ENCODE results near the gene PHRF1. TPM values are rescaled to one million over a fixed set of nuclear protein-coding genes. Genes with fewer than 3 reads are reported as not detected.

PHRF1 gene
- polyA plus RNA-seq, 4 donors = 18.3 to 33.3 (median 26.8) TPM

GRCh38 chr11:557328-558132 lies 18.7 kb upstream of the PHRF1 start:
- no peak for DNase-seq (ENCODE audit: low read depth in 4 of 4, low spot score in 2 of 4)

- DNase-seq (ENCODE audit: low read depth in 4 of 4, low spot score in 2 of 4) = no peak
Observed at GRCh38 chr11:558503-558902, 17.8 kb upstream of the PHRF1 start.

- DNase-seq (ENCODE audit: low read depth in 4 of 4, low spot score in 2 of 4) = no peak
Observed at GRCh38 chr11:559020-559620, 17.1 kb upstream of the PHRF1 start.

DNA sequence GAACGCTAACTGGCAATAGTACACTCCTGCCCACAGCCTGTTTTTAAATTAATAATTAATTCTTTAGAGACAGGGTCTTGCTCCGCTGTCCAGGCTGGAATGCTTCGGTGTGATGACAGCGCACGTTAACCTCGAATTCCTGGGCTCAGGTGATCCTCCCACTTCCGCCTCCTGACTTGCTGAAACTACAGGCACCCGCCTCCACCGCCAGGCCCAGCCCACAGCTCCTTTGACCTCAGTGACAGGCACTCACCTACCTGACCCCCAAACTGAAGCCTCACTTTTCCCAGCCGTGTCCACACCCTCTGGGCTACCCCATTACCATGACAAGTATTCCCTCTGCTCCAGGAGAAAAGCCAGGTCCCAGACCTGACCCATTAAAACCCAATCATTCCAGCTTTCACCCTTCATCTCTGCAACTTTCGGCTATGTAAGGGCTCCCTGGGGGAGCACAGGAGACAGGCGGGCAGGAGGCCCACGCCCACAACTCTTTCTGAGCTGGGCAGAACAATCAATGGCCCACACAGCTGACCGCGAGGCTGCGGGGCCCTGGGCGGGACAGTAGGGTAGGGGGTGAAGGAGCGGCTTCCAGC lies 16.5 kb upstream of the PHRF1 start:
- DNase-seq (ENCODE audit: low read depth in 4 of 4, low spot score in 2 of 4) = no peak

DNA sequence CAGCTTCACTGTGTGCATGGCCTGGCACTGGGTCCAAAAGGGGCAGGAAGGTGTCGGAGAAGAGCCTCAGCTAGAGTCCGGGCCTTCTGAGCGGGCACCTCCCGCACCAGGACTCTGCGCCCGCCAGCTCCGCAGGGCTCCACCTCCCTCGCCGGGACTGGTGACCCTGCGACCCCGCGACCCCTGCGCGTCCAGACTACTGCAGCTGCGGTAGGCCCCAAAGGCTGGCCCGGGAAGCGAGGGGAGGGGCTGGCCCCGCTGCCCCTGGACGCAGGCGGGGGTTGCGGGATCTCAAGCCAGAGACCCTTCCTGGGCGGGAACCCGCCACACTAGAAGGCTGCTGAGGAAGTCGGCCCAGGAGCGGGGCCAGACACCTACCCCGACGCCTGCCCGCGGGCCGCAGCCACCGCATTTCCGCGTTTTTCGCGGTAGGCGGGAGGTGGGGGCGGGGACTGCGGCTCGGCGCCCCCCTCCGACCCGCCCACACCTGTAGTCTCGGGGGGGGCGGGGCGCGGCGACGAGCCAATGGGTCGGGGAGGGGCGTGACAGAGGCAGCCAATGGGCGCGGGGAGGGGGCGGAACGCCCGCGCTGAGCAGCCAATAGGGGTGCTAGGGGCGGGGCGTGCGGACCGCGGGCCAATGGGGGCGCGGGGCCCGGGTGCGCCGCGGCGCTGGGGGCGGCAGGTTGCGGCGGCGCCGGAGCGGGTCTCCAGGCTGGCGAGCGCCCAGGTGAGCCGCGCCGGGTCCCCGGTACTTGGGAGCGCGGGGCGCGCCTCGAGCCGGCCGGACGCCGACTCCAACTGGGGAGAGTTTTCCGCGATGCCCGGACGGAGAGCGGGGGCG lies 15.7 kb upstream of the PHRF1 start, which contains the start of the genes LMNTD2 and RASSF7:
Gene LMNTD2, minus strand, starts transcription at position 434 of the 843 bp plus-strand sequence. Its CDS starts 22 bp downstream, at position 412.
Gene RASSF7, plus strand, starts transcription at position 666 of the 843 bp plus-strand sequence. CDS start 799 bp downstream, outside the sequence.
- peak in 2 of 4 donors; percentile 75 to 79 for DNase-seq (ENCODE audit: low read depth in 4 of 4, low spot score in 2 of 4)

DNA sequence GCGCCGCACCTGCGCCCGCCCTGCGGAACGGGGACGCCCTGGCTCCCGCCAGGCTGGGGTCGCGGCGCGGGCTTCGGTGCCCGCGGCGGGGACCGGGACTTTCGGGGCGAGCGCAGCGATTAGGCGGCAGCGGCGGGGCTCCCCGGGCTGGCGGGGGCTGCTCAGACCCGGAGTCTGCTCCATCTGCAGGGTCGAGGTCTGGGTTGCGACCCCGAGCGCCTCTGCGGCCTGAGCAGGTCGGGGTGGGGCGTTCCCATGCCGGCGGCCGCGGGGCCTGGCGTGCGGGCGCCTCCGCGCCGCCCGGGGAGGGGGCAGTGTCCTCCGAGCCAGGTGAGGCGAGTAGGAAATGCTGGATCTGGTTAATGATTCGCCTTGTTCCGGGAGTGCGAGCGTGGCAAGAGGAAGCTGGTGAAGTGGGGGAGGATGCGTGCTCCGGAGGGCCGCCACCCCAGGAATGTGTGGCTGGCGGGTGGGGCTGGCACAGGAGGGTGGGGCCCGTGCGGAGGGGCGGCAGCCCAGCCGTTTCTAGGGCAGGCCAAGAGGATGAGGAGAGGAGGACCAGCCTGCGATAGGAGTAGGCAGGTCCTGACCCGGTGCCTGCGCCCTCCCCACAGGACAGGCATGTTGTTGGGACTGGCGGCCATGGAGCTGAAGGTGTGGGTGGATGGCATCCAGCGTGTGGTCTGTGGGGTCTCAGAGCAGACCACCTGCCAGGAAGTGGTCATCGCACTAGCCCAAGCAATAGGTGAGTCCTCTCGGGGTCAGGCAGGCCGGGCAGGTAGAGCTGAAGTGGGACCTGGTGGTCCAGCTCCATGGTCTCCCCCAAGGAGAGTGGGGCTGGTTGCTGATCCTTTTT lies 14.9 kb upstream of the PHRF1 start:
- peak in 1 of 4 donors; percentile 77 for DNase-seq (ENCODE audit: low read depth in 4 of 4, low spot score in 2 of 4)

GRCh38 chr11:562046-562645 lies 14.1 kb upstream of the PHRF1 start:
- DNase-seq (ENCODE audit: low read depth in 4 of 4, low spot score in 2 of 4) = no peak

- no peak for DNase-seq (ENCODE audit: low read depth in 4 of 4, low spot score in 2 of 4)
Observed at GRCh38 chr11:563066-563811, 13.0 kb upstream of the PHRF1 start.

- no peak for DNase-seq (ENCODE audit: low read depth in 4 of 4, low spot score in 2 of 4)
Observed at GRCh38 chr11:563812-564578, 12.3 kb upstream of the PHRF1 start.

DNA sequence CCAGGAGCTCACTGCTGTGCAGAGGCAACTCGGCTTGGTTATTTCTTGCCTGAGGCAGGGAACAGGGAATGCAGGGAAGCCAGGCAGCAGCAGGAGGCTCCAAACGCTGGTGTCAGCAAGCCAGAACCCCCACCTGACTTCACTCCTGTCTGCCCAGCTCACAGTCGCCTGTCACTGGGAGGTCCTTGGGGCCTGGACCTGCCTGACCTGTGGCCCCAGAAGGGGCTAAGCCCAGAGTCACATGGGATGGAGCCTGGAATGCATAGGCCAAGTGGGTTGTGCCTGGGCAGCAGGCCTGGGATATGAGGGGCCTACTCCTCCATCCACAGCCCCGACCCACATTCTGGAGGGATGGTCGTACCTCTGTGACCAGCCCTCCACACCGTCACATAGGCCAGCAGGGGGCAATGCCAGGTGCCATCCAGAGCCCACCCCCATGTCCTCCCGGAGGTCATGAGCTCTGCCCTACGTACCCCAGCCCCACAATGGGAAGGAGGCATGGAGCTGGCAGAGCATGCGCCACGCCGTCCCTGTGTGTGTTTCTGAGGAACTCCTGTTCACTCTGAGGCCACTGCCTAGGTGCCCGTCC lies 10.3 kb upstream of the PHRF1 start:
- DNase-seq (ENCODE audit: low read depth in 4 of 4, low spot score in 2 of 4) = no peak

- DNase-seq (ENCODE audit: low read depth in 4 of 4, low spot score in 2 of 4) = no peak
Observed at GRCh38 chr11:567011-567628, 9.2 kb upstream of the PHRF1 start.

- DNase-seq (ENCODE audit: low read depth in 4 of 4, low spot score in 2 of 4) = no peak
Observed at GRCh38 chr11:567629-568292, 8.5 kb upstream of the PHRF1 start.

DNA sequence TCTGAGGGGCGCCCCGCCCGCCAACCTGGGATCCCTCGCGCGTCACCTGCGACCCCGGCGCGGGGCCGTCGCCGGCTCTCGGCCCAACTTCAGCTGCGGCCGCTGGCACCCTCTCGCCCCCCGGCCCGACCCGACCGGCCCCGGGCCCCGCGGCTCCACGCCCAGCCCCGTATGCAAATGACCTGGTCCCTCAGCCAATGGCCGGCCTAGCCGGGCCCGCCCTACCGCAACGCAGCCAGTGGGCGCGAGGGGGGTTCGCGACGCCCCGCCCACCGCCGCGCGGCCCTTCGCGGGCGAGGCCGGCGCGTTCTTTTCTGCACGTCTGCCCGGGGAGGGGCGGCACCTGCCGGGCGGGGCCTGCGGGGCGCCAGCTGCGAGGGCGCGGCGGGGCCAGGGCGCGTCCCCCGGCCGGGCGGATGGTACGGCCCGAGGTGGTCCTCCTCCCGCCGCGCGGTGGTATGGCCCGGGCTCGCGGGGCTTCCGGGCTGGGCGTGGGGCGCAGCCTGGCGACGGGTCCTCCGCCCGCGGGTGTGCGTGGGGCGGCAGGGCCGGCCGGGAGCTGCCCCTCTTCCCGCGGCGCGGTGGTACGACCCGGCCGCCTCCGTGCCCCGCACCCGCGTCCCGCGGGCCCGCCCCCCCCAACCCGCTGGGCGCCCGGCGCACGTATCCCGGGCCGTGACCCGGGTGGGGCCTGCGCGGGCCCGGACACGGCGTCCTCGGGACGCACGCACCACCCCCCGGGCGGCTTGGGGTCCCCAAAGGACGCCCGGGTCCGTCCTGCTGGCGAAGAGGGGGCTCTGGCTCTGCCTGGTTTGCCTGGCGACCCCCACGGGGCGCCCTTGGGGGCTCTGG lies 7.7 kb upstream of the PHRF1 start:
- peak in 2 of 4 donors; percentile 78 to 79 for DNase-seq (ENCODE audit: low read depth in 4 of 4, low spot score in 2 of 4)

- no peak for DNase-seq (ENCODE audit: low read depth in 4 of 4, low spot score in 2 of 4)
Observed at GRCh38 chr11:569158-569885, 6.9 kb upstream of the PHRF1 start.

- no peak for DNase-seq (ENCODE audit: low read depth in 4 of 4, low spot score in 2 of 4)
Observed at GRCh38 chr11:571802-572185, 4.5 kb upstream of the PHRF1 start.
